Stimulated activated CD4-positive, alpha-beta T cell treated with anti-CD3 and anti-CD28 coated beads, Interleukin-4, amount 100 ng/mL, for 4 hours (primary cell): ENCODE results near the gene ENPP7.
A peak's percentile ranks its signal among the peaks of the same experiment; 100 is the strongest.

Source experiments
- DNase-seq, 2 experiments: peaks; one replicate each; pipeline ENCODE4 v3.0.0-alpha.2; 2020

The ENPP7 gene

DNA sequence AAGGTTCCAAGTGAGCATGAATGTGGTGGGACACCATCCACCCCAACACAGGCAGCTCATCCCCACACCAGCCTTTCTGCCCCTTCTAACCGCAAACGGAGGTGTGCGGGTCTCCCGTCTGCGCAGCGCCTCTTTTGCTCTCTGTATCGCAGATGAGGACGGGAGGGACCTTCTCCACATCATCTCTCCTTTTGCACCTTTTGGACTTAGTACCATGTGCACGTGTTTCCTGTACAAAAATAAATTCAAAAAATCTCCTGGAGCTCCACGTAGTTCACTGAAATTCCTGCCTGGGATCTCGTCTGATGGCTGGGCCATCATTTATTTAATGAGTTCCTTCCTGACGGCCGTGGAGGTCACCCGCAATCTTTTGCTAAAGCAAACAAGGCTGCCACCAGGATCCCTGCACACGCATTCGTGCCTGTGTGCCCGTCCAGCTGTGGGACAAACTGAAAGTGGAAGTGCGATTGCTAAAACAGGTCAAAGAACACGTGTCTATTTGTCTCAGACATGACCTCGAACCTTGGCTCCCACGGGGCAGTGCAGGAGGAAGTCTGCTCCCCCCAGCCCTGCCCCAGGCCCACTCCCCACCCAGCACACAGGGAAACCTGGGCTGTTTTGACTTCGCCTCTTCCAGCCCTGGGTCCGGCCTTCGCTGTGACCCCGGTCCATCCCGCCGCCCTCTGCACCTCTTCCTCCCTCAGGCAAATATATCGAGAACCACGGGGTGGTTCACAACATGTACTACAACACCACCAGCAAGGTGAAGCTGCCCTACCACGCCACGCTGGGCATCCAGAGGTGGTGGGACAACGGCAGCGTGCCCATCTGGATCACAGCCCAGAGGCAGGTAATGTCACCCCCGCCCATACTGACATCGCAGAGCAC, 2.3 kb downstream of the ENPP7 start:
- peak in 1 of 2 experiments; percentile 12 for DNase-seq

DNA sequence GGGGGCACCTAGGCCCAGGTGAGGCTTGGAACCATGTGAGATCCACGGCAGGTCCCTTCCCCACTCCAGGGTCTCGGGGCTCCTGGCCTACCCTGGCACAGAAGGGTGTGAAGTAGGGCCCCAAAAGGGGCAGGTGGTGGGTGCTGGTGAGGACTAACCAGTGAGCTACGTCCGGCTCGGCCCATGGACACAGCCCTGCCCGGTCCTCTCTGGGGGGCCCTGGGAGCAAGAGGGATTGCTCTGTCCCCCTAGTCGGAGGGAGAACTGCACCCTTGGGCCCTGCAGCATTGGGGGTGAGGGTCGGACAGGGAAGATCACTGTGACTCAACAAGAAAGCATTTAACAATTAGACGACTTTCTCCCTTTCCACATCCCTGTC, 2.9 kb downstream of the ENPP7 start:
- DNase-seq, result no peak

DNA sequence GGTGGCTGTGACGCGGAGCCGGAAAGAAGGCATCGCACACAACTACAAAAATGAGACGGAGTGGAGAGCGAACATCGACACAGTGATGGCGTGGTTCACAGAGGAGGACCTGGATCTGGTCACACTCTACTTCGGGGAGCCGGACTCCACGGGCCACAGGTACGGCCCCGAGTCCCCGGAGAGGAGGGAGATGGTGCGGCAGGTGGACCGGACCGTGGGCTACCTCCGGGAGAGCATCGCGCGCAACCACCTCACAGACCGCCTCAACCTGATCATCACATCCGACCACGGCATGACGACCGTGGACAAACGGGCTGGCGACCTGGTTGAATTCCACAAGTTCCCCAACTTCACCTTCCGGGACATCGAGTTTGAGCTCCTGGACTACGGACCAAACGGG, 4.4 kb downstream of the ENPP7 start:
- DNase-seq, result no peak

DNA sequence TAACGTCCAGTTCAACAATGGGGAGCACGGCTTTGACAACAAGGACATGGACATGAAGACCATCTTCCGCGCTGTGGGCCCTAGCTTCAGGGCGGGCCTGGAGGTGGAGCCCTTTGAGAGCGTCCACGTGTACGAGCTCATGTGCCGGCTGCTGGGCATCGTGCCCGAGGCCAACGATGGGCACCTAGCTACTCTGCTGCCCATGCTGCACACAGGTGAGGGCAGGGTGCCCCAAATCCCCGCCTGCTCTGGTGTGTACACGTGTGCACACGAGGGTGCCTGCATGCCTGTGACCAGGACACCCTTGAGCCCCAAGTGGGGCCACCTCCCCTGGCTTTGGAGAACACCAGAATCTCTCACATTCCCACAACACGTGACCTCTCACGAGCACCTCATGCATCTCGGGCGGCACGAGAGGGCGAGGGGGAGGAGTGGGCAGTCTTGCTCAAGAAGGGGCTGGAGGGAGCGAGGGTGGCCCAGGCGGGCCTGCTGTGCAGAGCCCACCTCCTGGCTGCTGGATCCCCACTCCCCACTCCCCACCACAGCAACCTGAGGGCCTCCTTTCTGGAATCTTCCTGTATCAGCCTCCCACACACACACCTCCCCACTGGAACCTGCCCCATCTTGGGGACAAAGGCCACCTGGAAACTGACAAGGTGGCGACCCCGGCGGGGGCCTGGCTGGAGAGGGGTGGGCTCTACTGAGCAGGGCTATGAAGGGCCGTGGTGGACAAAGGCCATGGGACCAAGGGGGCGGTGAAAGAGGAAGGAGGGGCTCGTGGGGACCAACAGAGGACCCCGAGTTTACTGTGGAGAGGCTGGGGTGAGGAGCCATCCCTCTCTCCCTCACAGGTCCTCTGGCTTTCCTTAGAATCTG, 6.5 kb downstream of the ENPP7 start:
- DNase-seq, result no peak

DNA sequence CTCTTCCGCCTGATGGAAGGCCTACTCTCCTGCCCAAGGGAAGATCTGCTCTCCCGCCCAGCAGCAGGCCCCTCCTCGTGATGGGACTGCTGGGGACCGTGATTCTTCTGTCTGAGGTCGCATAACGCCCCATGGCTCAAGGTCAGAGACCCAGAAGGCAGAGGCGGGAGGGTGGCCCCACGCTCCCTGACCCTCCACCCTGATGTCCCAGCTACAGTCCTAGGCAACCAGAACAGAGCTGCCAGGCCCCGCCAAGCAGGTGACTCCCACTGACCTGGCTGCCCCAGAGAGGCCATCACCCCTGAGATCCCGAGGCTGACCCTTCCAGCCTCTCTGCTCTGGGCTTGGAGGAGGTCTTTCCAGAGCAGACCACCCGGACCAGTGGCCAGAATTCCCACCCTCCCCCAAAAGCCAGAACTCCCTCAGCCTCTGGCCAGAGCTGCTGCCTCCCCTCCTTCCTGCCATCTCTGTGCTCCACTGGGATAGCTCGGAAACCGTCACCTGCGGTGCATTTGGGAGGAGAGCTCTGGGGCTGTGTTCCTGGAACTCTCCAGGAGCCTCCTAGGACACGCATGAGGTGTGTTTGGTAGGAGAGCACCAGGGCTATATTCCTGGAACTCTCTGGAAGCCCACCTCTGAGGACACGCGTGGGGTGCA, 7.3 kb downstream of the ENPP7 start:
- no peak for DNase-seq

DNA sequence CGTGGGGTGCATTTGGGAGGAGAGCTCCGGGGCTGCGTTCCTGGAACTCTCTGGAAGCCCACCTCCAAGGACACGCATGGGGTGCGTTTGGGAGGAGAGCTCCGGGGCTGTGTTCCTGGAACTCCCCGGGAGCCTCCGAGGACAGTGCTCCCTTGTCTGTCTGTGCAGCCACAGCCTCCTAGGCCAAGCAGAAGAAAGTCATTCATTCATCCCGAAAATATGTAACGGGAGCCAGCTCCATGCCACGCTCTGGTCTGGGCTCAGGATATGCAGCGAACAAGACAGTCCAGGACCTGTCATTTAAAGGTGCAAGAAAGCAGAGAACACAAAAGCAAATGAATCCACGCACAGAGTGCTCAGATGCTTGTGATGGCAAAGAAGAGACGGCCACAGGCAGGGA, 7.9 kb downstream of the ENPP7 start:
- DNase-seq, result no peak

DNA sequence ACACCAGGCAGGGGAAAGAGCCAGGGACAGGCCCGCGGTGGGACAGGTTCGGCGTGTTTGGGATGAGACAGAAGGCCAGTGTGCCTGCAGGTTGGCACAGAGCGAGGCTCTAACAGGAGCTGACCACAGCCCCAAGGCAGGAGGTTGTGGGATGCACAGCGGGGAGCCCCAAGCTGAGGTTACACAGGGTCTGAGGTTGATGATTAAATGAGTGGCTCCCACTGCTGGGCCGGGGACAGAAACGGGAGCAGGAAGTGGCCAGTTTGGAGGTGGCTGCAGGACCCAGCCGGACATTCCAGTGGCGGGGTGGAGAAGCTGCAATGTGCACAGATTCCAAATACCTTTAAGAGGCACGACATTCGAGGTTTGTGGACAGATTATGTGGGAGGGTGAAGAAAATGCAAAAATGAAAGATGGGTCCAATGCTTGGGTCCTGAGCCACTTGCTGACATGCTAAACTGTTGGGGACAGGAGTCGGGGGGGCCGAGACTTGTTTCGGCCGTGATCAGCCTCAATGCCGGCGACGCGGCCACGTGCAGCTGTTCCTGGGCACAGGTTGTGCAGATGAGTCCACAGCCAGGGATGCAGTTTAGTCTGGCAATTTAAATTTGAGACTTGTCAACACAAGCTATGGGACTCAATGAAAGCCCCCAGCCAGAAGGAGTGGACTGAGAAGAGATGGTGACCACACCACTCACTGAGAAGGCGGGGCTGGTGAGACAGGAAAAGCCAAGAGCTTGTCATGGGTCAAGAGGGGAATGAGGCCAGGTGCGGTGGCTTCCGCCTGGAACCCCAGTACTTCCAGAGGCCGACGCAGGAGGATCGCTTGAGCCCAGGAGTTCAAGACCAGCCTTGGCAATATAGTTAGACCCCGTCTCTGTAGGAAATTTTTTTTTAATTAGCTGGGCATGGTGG, 8.7 kb downstream of the ENPP7 start:
- DNase-seq, result no peak

DNA sequence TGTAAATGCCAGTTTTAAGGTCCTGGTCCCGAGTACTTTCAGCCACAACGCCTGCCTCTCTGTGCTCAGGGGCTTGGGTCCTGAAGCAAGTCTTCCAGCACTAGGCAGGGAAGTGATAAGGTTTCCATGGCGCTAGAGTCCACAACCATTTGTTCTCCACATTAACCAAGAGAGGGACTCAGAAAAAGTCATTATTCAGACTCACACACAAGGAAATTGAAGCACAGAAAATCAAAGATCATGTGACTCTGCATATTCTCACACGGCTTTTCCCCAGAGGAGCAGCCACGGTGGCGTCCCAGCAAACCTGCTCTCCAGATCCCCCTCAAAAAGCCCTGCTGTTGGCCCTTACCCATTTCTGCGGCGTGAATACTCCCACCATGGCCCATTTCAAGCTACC, 9.7 kb downstream of the ENPP7 start:
- no peak for DNase-seq

DNA sequence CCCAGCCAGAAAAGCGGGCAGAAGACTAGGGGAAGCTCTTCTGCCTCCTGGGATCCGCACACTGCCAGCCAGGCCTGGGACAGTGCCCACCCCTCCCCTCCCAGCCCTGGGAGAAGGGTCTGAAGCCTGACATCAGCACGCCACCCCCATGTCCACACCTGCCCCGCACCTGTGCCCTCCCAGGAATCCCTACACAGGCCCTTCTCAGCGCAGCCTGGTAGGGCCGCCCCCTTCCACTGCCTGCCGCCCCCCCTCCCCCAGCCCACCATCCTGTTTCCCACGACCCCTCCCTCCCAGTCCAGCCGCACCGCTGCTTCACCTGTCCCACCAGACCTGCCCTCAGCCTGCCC, 10.6 kb downstream of the ENPP7 start:
- no peak for DNase-seq

DNA sequence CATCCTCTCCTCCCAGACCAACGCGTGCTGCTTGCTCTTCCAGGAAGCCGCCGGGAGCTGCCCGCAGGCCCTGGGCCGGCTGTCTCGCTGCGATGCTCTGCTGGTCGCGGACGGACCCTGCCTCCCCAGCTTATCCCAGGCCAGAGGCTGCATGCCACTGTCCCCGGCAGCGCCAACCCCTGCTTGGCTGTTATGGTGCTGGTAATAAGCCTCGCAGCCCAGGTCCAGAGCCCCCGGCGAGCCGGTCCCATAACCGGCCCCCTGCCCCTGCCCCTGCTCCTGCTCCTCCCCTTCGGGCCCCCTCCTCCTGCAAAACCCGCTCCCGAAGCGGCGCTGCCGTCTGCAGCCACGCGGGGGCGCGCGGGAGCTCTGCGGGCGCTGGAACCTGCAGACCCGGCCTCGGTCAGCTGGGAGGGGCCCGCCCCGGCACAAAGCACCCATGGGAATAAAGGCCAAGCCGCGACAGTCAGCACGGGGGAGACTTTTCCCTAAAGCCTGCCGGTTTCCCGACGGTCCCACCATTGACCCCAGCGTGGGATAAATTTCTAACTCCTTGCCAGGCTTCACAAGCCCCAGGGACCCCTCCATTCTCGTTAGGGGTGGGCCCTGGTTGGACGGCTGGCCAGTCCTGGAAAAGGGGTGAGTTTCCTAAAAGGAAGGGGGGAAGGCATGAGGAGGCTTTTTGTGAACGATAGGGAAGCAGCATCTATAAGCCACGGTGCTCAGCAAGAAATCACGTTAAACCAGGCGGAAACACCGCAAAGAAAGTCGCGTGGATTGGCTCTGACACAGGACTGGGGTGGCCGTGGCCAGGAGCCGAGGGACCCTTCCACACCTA, 11.2 kb downstream of the ENPP7 start:
- peak; percentile 63 to 71 for DNase-seq

DNA sequence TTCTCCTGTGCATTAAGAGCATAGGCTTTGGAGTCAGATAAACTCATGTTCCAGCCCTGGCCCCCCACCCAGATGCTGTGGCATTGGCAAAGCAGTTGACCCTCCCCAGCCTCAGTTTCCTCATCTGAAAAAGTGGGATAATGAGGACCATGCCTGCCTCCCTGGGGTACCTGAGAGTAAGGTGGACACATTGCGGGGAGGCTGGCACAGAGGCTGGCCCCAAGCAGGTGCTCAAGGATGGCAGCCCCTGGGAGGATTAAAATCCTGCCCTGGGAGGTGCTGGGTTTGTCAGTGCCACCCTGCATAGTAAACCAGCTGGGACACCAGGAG, 11.8 kb downstream of the ENPP7 start:
- no peak for DNase-seq

DNA sequence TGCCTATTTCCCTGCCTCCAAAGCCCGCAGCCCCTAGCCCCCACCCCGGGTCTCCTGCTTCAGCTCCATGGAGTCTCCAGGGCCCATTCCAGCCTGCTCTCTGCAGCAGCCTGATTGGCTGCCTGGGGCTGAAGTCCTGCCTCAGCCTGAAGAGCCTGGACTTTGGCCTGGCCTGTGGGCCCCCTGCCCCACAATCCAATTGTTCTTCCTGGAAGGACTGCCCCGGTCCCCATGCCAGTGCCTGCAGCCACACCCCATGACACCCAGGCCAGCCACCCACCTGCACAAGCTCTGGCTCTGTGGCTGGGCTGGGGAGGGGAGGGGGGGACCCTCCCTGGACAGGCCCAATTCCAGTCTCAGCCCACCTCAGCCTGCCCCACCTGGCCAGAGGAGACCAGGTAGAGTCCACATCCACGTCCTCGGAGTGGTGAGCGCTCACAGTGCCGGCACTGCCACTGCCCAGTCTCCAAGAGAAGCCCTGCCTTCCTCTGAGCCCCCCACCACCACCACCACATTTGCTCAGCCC, 12.3 kb downstream of the ENPP7 start:
- DNase-seq, result no peak

DNA sequence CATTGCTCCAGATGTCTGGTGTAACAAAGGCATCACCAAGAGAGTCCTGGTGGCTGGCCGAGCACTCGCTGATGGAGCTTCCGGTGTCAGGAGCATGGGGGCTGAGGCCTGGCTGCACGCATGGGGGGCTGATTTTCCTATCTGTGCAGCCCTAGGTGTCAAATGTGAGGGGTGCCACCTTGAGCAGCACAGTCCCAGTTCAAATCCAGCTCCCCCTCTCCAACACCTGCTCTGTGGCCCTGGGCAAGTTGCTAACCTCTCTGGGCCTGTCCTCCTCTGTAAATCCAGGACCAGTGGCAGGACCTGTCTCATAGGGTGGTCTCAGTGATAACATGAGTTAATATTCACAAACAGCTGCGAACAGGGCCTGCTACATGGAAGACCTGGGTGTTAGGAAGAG, 12.9 kb downstream of the ENPP7 start:
- no peak for DNase-seq

DNA sequence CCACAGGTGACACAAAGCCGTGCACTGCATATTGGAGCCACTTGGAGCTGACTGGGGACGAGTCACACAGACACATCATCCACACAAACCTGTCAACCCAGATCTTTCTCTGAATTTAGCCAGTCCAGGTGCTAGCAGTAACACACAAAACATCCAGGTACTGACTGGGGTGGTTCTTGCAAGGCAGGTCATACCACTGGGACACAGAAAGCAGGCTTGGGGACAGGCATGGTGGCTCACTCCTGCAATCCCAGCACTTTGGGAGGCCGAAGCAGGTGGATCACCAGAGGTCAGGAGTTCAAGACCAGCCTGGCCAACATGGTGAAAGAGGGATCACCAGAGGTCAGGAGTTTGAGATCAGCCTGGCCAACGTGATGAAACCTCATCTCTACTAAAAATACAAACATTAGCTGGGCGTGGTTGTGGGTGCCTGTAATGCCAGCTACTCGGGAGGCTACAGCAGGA, 14.9 kb downstream of the ENPP7 start:
- no peak for DNase-seq

DNA sequence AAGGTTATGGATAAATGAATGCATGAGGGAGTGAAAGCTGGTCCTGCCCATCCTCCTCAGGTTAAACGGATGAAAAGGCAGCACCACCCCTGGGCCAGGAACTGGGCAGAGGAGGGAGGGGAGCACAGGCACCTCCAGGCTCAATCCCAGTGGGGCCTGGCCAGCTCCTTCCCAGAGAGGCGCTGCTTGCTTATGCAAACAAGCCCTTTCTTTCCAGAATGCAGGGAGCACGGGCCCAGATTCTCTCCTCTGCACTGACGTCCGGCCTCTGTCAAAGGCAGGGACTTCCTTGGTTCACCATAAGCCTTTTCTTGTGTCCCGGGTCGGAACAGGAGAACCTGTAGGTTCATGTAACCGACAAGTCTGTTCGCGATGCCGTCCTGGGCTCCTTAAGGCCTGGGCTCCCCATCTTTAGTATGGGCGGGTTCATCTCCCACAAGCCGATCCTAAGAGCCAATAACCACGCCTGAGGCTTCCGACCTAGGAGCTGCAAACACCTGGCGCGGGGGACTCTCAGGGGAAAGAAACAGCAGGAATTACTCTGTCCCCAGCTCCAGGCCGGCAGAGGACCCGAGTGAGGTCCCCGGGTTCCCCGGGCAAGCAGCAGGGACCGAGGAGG, 16.3 kb downstream of the ENPP7 start:
- DNase-seq, result no peak

DNA sequence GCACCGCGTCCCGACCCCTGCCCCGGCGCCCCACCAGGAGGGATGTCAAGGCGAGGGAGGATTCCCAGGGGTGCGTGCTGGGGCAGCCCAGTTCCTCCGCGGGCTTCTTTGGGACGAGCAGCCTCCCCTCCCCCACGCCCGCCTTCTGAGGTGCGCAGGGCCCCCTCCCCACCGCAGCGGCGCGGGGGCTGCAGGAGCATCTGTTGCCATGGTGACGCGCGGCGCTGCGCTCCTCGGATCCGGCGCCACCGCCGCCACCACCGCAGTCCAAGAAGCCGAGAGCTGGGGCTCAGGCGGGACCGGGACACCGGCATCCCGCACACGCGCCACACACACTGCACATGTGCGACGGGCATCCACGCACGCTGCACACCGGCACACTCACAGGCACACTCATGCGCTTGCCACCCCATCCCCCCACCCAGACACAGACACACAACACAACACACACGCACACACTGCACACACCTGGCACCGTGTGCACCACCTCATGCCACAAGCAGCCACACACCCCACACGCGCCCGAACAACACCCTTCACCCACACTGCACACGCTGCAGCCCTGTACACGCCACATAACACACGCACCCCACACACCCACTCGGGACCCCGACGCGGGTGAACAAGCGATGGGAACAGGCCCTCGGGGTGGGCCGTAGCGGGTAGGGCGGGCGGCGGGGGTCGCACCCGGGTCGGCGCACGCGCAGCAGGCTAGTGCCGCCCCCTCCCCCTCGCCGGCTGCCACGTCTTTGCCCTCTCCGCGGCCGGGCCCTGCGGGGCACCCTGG, 17.0 kb downstream of the ENPP7 start:
- DNase-seq, result no peak

DNA sequence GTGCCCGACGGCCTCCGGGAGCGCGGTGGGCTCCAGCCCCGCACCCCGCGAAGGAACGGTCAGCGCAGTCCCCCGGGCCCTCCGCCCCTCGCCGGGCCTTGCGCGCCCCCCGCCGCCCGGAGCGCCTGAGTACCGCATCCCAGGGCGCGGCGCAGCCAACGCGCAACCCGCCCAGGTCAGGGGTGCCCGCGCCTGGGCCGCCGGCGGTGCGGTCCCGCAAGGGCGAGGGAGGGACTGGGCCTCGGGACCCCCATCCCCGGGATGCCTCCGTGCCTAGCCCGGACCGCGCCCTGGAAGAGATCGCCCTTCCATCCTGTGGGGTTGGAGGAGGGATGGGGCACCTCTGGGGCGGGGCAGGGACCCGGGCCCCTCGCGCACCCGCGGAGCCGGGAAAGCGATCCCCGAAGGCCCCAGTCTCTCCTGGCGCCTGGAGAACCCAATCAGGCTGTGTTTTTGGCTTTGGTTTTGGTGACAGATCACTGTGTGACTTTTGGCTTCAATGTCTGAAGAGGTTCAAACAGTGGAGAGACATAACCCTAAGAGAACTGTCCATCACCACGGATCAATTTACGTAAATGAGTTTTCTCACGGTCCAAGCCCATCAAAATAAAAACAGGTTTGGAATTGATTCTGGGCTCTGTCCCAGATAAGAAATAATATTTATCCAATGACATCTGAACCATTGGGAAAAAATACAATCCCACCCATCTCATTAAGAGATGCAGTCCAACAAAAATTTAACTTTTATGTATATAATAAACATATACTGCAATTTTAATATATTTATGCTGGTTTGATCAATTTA, 17.8 kb downstream of the ENPP7 start:
- DNase-seq, result no peak

DNA sequence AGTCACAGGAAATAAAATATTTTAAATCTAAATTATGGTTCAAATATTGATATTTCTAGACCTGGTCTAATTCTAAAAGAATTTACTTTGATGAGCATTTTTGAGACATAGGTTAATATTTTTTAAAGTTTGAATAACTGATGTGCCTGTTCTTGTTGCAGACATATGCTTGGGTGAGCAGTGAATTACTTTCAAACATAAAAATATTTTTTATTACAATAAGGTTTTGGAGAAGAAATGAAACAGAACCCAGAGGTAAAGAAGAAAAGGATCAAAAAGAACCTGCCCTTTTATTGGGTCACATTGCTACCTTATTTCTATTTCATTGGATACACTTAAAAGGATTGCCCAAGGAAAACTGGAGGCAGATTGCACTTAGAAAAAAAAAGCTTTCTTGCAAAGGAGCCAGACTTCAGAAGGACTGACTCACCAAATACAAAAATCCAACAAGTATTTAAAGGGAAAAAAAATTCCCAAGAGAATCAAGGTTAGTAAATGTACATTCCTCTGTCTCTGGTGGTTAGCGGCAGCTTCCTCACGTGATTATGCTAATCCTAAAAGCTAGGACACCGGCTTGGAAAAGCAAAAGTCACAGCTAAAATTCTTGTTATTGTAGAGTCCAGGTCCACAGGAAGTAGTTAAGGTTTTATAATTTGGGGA, 18.5 kb downstream of the ENPP7 start:
- DNase-seq, result no peak

DNA sequence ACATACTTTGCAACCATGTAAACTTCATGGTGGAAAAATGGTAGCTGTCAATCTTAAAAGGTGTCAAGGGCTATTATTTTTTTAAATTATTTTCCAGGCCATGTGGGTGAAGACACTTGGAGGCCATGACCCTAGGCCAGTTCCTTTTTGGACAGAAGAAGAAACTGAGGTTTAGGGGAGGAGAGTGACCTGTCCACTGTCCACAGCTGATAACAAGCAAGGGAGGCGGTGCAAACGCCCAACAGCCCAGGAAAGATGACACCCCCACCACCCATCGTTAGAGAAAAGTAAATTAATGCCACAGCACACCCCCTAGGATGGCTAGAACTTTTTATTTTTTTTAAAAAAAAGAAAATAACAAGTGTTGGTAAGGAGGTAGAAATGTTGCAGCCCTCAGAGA, 19.2 kb downstream of the ENPP7 start:
- DNase-seq, result no peak
